SK-N-SH treated with all-trans-retinoic acid at 6 μM for 48 hours (cell line): ENCODE measurements around the gene ZBTB24.

Source experiments
- ATAC-seq: fragments of 200-7000 bp; cut with Tn5 transposase; 3 replicates; pipeline ENCODE4 v1.9.1; 2020; ENCODE audit warnings: mild to moderate bottlenecking, moderate library complexity
- CSDC2 ChIP-seq: fragments of 250-450 bp; sonication (Bioruptor Pico); IDR thresholded peaks from 2 replicates; pipeline ENCODE4 v1.5.0; 2020; ENCODE audit warnings: mild to moderate bottlenecking, moderate library complexity
- GLIS3 ChIP-seq: fragments of 250-450 bp; sonication (Bioruptor Pico); IDR thresholded peaks from 2 replicates; pipeline ENCODE4 v1.5.0; 2020; ENCODE audit warnings: mild to moderate bottlenecking, moderate library complexity
- ISL1 ChIP-seq: fragments of 250-450 bp; sonication (Bioruptor Pico); IDR thresholded peaks from 2 replicates; pipeline ENCODE4 v2.1.2; 2022; ENCODE audit warnings: mild to moderate bottlenecking, moderate library complexity
- OSR1 ChIP-seq: fragments of 250-450 bp; sonication (Bioruptor Pico); IDR thresholded peaks from 2 replicates; pipeline ENCODE4 v1.8.0; 2022; ENCODE audit warnings: moderate library complexity, mild to moderate bottlenecking, inconsistent platforms
- PATZ1 ChIP-seq: fragments of 250-450 bp; sonication (Bioruptor Pico); IDR thresholded peaks from 2 replicates; pipeline ENCODE4 v1.8.0; 2020; ENCODE audit warnings: mild to moderate bottlenecking, moderate library complexity, borderline replicate concordance
- POU6F1 ChIP-seq: fragments of 250-450 bp; sonication (Bioruptor Pico); IDR thresholded peaks from 2 replicates; pipeline ENCODE4 v1.8.0; 2021; ENCODE audit warnings: low read depth, mild to moderate bottlenecking, moderate library complexity, borderline replicate concordance
- SNAI2 ChIP-seq: fragments of 250-450 bp; sonication (Bioruptor Pico); IDR thresholded peaks from 2 replicates; pipeline ENCODE4 v1.5.0; 2020; ENCODE audit warnings: mild to moderate bottlenecking, moderate library complexity
- TCF4 ChIP-seq: fragments of 250-450 bp; sonication (Bioruptor Pico); IDR thresholded peaks from 2 replicates; pipeline ENCODE4 v1.8.0; 2021; ENCODE audit warnings: mild to moderate bottlenecking, moderate library complexity, borderline replicate concordance
- TOX ChIP-seq: fragments of 250-450 bp; sonication (Bioruptor Pico); IDR thresholded peaks from 2 replicates; pipeline ENCODE4 v1.8.0; 2021; ENCODE audit warnings: mild to moderate bottlenecking, moderate library complexity, borderline replicate concordance
- TSHZ2 ChIP-seq: fragments of 250-450 bp; sonication (Bioruptor Pico); IDR thresholded peaks from 2 replicates; pipeline ENCODE4 v1.5.0; 2020; ENCODE audit warnings: mild to moderate bottlenecking, moderate library complexity
- ZC3H10 ChIP-seq: fragments of 250-450 bp; sonication (Bioruptor Pico); IDR thresholded peaks from 2 replicates; pipeline ENCODE4 v1.5.1; 2021; ENCODE audit warnings: mild to moderate bottlenecking, moderate library complexity
- ZFP3 ChIP-seq: fragments of 250-450 bp; sonication (Bioruptor Pico); IDR thresholded peaks from 2 replicates; pipeline ENCODE4 v1.5.0; 2020; ENCODE audit warnings: mild to moderate bottlenecking, moderate library complexity
- ZNF565 ChIP-seq: fragments of 450-650 bp; formaldehyde crosslinking; conservative IDR thresholded peaks from 2 replicates; pipeline ENCODE4 v1.5.0; 2020; ENCODE audit warnings: low read depth, mild to moderate bottlenecking, moderate library complexity
- ZNF8 ChIP-seq: fragments of 450-650 bp; formaldehyde crosslinking; IDR thresholded peaks from 2 replicates; pipeline ENCODE4 v1.5.0; 2020; ENCODE audit warnings: mild to moderate bottlenecking, moderate library complexity
- TF ChIP-seq, protein P1 (sequence below): fragments of 250-450 bp; sonication (Bioruptor Pico); IDR thresholded peaks from 2 replicates; pipeline ENCODE4 v1.5.1; 2021; ENCODE audit warnings: mild to moderate bottlenecking, moderate library complexity
- TF ChIP-seq, protein P2 (sequence below): fragments of 250-450 bp; sonication (Bioruptor Pico); IDR thresholded peaks from 2 replicates; pipeline ENCODE4 v1.5.1; 2020; ENCODE audit warnings: low read depth, mild to moderate bottlenecking, moderate library complexity

ZBTB24 gene

GRCh38 chr6:109429496-109429895 is 53.5 kb downstream of the ZBTB24 start (continued):
- TF ChIP-seq, protein P1, sequence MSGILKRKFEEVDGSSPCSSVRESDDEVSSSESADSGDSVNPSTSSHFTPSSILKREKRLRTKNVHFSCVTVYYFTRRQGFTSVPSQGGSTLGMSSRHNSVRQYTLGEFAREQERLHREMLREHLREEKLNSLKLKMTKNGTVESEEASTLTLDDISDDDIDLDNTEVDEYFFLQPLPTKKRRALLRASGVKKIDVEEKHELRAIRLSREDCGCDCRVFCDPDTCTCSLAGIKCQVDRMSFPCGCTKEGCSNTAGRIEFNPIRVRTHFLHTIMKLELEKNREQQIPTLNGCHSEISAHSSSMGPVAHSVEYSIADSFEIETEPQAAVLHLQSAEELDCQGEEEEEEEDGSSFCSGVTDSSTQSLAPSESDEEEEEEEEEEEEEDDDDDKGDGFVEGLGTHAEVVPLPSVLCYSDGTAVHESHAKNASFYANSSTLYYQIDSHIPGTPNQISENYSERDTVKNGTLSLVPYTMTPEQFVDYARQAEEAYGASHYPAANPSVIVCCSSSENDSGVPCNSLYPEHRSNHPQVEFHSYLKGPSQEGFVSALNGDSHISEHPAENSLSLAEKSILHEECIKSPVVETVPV, result no peak
- TF ChIP-seq ZNF565 (CRISPR knock-in tag) (no peak), ZC3H10 (CRISPR knock-in tag) (no peak)
- TF ChIP-seq, all 23 proteins: peak for 0

GRCh38 chr6:109428889-109429477 is 54.0 kb downstream of the ZBTB24 start:
- TF ChIP-seq SNAI2, result no peak
- TF ChIP-seq PATZ1, result no peak
- no peak for TF ChIP-seq GLIS3
- TF ChIP-seq, protein P2, sequence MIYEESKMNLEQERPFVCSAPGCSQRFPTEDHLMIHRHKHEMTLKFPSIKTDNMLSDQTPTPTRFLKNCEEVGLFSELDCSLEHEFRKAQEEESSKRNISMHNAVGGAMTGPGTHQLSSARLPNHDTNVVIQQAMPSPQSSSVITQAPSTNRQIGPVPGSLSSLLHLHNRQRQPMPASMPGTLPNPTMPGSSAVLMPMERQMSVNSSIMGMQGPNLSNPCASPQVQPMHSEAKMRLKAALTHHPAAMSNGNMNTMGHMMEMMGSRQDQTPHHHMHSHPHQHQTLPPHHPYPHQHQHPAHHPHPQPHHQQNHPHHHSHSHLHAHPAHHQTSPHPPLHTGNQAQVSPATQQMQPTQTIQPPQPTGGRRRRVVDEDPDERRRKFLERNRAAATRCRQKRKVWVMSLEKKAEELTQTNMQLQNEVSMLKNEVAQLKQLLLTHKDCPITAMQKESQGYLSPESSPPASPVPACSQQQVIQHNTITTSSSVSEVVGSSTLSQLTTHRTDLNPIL (CRISPR knock-in tag), result no peak
- no peak for TF ChIP-seq ZC3H10 (CRISPR knock-in tag)
- no peak for TF ChIP-seq TOX (CRISPR knock-in tag)
- TF ChIP-seq CSDC2 (CRISPR knock-in tag), result no peak
- TF ChIP-seq TSHZ2 (CRISPR knock-in tag), result no peak
- TF ChIP-seq ZNF8 (CRISPR knock-in tag), result no peak
- TF ChIP-seq TCF4, result no peak
- ATAC-seq, result peak; percentile 61

- no peak for ATAC-seq
- TF ChIP-seq CSDC2 (CRISPR knock-in tag) (no peak), OSR1 (CRISPR knock-in tag) (no peak), GLIS3 (no peak), TSHZ2 (CRISPR knock-in tag) (no peak), SNAI2 (no peak), TCF4 (no peak), ISL1 (CRISPR knock-in tag) (no peak), ZC3H10 (CRISPR knock-in tag) (no peak), POU6F1 (CRISPR knock-in tag) (no peak), ZFP3 (CRISPR knock-in tag) (no peak)
Measured at GRCh38 chr6:109424946-109425345, 58.1 kb downstream of the ZBTB24 start.
